ENCODE results near the gene WDR38.

The WDR38 gene

DNA sequence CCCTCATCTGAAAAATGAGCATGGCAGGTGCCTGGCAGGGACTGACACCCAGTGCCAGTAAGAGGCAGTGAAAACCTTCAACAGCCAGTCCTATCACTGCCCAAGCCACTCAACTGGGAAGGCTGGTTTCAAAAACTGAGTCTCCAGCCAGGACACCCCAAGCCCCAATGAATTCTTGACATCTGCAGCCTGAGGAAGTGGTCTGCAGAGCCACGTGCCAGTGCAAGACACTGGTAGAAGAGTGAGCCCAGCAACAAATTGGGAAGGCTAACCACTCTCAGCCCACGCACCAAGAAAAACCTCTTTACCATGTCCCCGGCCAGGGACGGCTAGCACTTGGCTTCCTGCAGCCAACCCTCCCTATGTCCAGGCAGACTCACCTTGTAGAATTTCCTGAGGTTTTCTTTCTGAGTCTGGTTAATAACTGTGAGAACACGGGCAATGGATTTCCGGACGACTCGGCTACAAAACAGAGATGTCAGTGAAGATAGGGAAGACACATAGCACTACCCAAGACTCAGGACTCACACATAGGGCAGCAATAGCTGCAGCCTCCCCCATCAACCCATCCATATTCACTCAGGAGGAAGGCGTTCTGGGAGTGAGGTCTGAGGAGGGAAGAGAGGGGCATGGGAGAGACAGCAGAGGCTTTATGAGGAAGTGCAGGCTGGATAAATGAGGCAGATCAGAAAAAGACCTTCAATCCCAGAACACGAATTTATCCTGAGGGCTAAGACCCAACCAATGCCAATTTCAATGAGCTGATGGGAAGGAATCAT is 6.7 kb downstream of the WDR38 start:
- DNase-seq = no peak

DNA sequence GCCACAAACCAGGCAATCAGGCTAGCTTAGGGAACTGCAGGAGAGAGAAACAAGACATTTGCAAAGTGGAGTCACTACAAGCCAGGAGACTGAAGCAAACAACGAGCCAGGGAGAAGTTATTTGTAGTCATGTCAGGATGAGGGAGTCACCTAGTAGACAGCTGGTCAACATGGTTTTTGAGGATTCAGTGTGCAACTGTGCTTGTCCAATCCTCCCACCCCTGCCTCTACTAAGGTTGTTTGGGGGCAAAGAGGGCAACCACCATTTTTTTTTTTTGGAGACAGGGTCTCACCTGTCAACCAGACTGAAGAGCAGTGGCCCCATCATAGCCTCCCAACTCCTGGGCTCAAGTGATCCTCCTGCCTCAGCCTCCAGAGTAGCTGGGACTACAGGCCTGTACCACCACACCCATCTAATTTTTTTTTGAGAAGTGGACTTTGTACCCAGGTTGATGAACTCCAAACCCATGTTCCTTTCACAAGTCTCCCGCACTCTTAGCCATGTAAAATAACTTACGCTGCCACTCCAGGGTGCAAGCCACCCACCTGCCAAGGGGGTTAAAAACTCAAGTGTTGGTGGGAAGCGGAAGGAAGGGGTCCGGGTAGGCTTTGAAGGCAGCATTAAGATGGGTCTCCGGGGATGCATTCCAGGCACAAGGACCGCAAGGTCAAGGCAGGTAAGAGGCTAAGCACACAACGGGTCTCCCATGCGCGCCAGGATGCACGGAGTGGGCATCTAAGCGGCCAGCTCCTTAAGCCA is 7.5 kb downstream of the WDR38 start:
- no peak for DNase-seq

DNA sequence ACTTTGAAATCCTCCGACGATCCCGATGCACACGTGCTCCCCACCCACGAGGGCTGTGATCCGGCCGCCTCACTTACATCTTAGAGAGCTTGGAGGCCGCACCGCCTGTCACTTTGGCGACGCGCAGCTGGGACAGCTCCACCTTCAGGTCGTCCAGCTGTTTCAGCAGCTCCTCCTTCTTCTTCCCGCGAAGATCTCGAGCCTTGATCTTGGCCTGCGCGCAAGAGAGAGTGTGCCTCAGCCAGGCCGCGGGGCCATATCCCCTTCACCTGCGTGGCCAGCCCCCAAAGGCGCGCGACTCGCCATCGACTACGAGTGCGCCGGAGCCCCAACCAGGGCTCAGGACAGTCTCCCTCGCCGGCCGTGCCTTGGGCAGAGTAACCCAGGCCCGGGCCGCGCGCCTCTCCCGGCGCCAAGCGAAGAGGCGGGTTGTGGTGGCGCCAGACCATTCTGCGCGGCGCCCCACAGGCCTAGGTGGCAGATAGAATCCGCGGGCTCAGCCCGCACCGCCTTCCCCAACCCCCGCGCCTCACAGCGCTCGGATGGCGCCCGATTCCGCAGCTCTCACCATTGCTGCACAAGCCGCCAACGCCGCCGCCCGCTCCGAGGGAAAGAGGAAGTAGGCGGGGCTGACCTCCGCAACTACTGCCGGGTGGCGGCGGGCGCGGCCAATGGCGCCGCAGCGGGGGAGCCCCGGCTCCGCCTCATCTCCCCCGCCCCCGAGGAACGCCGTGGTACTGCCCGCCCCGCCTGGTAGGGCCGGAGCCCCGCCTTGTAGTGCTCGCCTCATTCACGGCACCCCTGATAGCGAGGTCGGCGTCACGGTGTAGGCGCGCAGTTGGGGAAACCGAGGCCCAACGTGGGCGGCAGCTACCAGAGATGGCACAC is 8.3 kb downstream of the WDR38 start, which contains the start of the genes ARPC5L and RPL35:
Gene ARPC5L (plus strand): TSS at position 789 of the 888 bp plus-strand sequence. CDS start 7,161 bp downstream, outside the sequence.
Gene RPL35 (minus strand): TSS at position 616 of the 888 bp plus-strand sequence. CDS start 45 bp downstream, at position 571.
- peak; percentile 95 for DNase-seq

GRCh38 chr9:124863371-124863871 is 10.2 kb downstream of the WDR38 start:
- DNase-seq = peak; percentile 43

GRCh38 chr9:124868511-124869465 is 15.5 kb downstream of the WDR38 start:
- DNase-seq = peak; percentile 83

DNA sequence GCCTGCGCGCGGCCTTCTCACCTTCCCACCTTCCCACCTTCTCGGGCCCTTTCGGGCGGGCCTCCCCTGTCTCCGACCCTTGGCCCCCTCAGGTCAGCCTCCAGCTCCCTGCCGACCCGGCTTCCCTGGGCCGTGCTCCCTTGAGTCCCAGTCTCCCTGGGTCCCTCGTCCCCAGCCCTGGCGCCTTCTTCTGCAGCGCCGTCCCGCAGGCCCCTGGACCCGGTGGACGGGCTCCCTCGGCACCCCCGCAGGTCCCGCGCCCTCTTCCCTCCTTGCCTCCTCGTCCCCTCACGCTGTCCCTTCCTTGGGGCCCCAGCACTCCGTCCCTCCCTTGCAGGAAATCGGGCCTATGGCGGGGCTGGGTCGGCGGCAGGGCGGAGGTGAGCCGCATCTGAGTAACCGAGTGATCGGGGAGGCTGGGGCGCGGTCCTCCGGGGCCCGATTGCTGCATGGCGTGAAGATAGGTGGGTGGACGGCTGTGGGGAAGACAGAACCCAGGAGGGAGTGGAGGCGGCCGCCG is 16.3 kb downstream of the WDR38 start:
- peak; percentile 35 for DNase-seq

GRCh38 chr9:124869986-124870560 is 16.8 kb downstream of the WDR38 start:
- DNase-seq = peak; percentile 23

GRCh38 chr9:124870723-124871122 is 17.5 kb downstream of the WDR38 start:
- peak; percentile 7 for DNase-seq

DNA sequence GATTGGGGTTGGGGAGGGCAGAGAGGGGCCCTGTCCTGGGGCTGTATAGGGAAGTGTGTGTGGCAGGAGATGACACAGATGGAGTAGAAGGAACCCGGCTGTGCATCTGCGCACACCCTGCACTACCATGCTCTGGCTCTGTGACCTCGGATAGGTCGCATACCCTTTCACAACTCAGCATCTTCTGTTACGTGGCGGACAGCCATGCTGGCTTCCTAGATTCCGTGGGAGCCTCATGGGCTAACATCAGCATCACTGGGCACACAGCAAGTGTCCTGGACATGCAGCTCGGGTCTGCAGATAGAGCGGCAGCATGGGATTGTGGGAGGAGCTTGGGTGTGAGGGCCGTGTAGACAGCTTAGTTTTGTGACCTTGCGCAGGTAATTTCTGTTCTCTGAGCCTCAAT is 17.9 kb downstream of the WDR38 start:
- DNase-seq = no peak

GRCh38 chr9:124873664-124874063 is 20.4 kb downstream of the WDR38 start:
- no peak for DNase-seq

- DNase-seq = no peak
Observed at GRCh38 chr9:124875501-124875900, 22.2 kb downstream of the WDR38 start.

DNA sequence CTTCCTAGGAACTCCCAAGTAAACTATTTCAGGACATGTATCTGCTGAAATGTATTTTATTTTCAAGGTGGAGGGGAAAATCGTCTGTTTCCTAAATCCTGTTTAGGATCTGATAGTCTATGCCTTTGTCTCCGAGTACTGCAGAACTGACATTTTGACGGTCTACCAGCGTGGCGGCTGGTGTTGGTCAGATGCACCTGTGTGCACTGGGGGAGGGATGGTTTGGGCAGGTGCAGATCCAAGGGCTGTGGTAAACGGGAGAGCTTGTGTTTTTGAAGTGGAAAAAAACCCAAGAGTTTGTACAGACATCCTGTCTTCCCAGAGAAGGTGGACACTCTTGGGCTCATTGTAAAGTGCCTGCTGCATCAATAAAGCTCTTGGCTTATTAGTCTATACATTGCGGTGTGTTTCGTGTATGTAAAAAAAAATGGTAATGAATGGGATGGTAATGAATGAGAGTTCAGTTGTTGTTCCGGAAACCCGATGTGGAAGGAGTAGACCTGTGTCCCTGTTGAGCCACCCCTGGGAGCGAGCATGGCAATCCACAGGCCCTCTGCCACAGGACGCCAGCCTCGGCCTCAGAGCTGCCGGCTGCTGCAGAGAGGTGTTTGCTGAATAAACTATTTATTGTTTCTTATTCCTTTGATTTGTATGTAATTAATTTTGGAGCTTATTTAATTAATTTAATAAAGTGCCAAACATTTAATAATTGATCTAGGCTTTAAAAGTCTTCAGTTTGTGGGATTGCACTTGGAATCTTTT is 23.9 kb downstream of the WDR38 start:
- DNase-seq = no peak

DNA sequence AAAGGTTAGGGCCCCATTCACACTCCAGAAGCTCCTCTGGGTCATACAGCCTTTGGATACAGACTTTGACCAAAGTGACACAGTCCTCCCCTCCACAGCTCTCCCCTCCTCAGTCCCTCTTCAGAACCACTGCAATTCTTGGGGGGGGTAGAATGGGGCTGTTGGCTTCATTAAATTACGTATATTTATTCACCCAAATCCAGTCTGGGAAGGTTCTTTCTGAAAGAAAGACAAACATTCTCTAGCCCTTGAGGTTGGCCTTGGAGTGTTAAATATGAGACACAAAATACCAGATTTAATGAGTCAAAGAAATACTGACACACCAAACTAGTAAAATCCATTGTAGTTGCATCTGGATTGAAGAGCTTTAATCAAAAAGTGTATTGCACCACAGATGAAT is 24.8 kb downstream of the WDR38 start:
- DNase-seq = no peak

DNA sequence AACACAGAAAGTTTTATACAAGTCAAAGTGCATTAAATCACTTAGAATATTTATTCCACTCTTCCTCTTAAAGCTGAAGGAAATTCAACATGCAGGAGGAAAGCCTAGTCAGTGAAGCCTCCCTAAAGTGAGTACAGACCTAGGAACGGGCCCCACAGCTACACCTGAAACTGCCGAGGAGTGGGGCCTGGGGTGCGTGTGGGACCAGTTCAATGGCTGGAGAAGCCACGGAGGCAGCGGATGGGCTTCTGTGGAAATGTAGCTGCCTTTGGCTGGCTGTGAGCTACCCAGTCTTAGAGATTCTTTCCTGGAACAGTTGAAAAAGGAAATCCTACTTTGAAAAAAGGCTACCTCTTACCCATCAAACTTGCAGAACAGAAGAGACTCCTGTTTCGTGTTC is 25.3 kb downstream of the WDR38 start:
- no peak for DNase-seq

DNA sequence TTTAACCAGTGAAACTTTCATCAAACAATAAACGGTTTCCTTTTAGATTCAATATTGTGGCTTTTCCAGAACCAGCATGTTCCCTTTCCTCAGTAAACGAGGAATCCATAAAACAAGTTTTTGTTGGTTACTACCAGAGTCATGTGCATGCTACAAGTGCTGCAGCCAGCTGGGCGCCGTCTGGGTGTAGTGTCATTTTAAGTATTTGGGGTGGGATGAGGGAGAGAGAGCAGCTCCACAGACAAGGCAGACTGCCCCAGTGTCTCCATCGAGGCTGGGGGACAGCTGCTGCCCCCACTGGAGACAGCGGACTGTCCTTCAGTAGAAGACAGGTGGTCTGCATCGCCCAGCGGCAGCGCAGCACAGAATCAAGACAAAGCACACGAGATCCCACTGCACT is 26.0 kb downstream of the WDR38 start:
- no peak for DNase-seq

GRCh38 chr9:124880501-124880900 is 27.2 kb downstream of the WDR38 start:
- no peak for DNase-seq

DNA sequence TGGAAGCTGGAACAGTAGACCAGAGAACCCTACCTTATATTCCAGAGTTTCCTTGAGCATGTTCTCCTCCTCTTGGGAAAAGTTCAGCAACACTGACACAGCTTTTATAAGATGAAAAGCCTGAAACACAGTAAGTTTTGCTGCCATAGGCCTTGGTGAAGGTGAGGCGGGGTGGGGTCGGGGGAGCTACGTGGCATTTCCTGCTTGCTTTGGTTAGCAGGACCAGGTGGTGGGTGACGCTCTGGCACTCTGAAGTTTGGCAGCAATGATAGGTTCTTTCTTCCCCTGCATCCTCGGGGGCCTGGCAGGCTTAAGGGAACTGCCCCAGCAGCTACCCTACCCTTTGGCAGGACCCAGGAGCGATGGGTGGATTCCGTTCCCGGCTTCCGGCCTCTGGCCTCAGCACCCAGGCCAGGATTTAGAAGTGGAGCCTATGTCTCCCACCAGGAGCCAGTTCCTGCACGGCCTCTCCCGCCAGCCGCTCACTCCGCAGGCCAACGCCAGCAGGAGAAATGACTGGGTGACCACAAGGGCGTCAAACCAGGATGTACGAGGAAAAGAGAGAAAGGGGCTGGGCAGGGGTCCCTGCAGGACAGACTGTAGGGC is 28.0 kb downstream of the WDR38 start:
- DNase-seq = no peak

GRCh38 chr9:124882231-124882630 is 29.0 kb downstream of the WDR38 start:
- no peak for DNase-seq

DNA sequence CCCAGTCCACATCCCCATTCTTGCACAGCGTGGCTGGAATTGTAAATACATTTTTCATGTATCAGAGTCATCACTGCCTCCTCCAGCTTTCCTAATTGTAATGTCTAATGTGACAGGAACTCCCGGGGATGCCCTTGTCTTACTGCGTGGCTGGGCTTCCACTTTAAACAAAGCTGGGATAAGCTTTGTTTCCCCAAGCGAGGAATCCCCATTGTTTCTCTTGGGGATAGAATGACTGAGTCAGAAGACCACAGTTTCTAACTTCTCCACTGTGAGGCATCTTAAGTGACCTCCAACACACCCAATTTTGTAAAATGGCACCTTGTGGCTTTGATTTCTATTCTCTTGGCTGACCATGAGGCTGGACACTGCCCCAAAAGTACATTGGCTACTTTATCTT is 31.1 kb downstream of the WDR38 start:
- no peak for DNase-seq

DNA sequence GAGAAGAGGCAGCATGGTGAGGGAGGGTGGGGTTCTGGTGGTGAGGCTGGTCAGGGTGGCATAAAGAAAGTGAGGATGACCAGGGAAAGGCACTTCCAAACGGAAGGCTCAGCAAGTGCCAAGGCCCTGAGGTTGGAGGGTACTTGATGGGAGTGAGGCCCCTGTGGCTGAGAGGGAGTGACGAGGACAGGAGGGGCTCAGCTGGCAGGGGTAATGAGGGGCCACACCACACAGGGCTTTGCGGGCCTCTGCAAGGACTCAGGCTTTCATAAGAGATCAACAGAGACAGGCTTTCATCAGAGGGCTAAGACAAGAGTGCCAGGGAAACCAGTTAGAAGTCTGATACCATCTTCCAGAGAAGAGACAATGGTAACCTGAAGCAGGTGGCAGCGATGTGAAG is 32.3 kb downstream of the WDR38 start:
- no peak for DNase-seq

Data from inflammatory macrophage treated with lipopolysaccharide for 4 hours (primary cell).